Caki2 (cell line): ENCODE data around the gene PADI1. TPM values are rescaled to one million over a fixed set of nuclear protein-coding genes. Genes with fewer than 3 reads are reported as not detected.

Experiments
- DNase-seq: peaks from one replicate; pipeline ENCODE4 v3.0.0-alpha.2; 2015; ENCODE audit warnings: low read depth
- in situ Hi-C: cut with HindIII; loops from 2 replicates; pipeline ENCODE4 v1.10.0; 2016; ENCODE audit warnings: low sequenced_read_pairs, low pct_unique_long_range_greater_than_20kb, mixed read lengths
- total RNA-seq: library from RNA; depleted of rRNA; stranded (reverse); fragments of >200 nt; shearing (Covaris generic); gene quantifications from 2 replicates; pipeline ENCODE4 v1.2.3, GENCODE V29; 2014; ENCODE audit warnings: low replicate concordance

The PADI1 gene
- total RNA-seq, 1 experiment from 2014 or later: 4.4 TPM

- in situ Hi-C loops: no loop called here
- no peak for DNase-seq
These were observed 3.6 kb downstream of the PADI1 start for GRCh38 chr1:17208546-17208945.

- in situ Hi-C loops: no loop called here
- DNase-seq: no peak
These were observed 4.5 kb downstream of the PADI1 start for GRCh38 chr1:17209430-17209829.

- in situ Hi-C loops: no loop called here
These were observed 5.2 kb downstream of the PADI1 start for GRCh38 chr1:17210176-17210575.

GRCh38 chr1:17211377-17211776 is 6.4 kb downstream of the PADI1 start:
- in situ Hi-C loops: no loop called here
- DNase-seq: no peak

More at GRCh38 chr1:17210176-17210575, 5.2 kb downstream of the PADI1 start:
- no peak for DNase-seq

GRCh38 chr1:17212009-17212408 is 7.1 kb downstream of the PADI1 start:
- in situ Hi-C loops: no loop called here
- no peak for DNase-seq

GRCh38 chr1:17212487-17213121 is 7.7 kb downstream of the PADI1 start:
- in situ Hi-C loops: no loop called here
- DNase-seq: no peak

- in situ Hi-C loops: no loop called here
- DNase-seq: no peak
These were observed 8.3 kb downstream of the PADI1 start for GRCh38 chr1:17213148-17213781.

- in situ Hi-C loops: no loop called here
- DNase-seq: no peak
These were observed 8.8 kb downstream of the PADI1 start for GRCh38 chr1:17213782-17214148.

- DNase-seq: no peak
- in situ Hi-C loops: no loop called here
These were observed 10.1 kb downstream of the PADI1 start for GRCh38 chr1:17214876-17215544.

GRCh38 chr1:17215545-17215890 is 10.6 kb downstream of the PADI1 start:
- DNase-seq: no peak
- in situ Hi-C loops: no loop called here

GRCh38 chr1:17216078-17216477 is 11.2 kb downstream of the PADI1 start:
- in situ Hi-C loops: no loop called here
- no peak for DNase-seq

GRCh38 chr1:17217607-17218006 is 12.7 kb downstream of the PADI1 start:
- in situ Hi-C loops: no loop called here
- no peak for DNase-seq

- DNase-seq: no peak
- in situ Hi-C loops: no loop called here
These were observed 14.0 kb downstream of the PADI1 start for GRCh38 chr1:17218939-17219338.

GRCh38 chr1:17220287-17220686 is 15.4 kb downstream of the PADI1 start:
- in situ Hi-C loops: no loop called here
- no peak for DNase-seq

GRCh38 chr1:17222557-17222956 is 17.6 kb downstream of the PADI1 start:
- no peak for DNase-seq
- in situ Hi-C loops: no loop called here

GRCh38 chr1:17224434-17224833 is 19.5 kb downstream of the PADI1 start:
- DNase-seq: no peak
- in situ Hi-C loops: no loop called here

- in situ Hi-C loops: no loop called here
- DNase-seq: no peak
These were observed 20.2 kb downstream of the PADI1 start for GRCh38 chr1:17225140-17225539.

GRCh38 chr1:17227358-17227915 is 22.5 kb downstream of the PADI1 start:
- in situ Hi-C loops: no loop called here
- no peak for DNase-seq

- no peak for DNase-seq
- in situ Hi-C loops: no loop called here
These were observed 23.7 kb downstream of the PADI1 start for GRCh38 chr1:17228619-17229018.
